Raji (cell line): ENCODE data around the gene TMEM243.
A peak's percentile ranks its signal among the peaks of the same experiment; 100 is the strongest.

ENCODE experiments used
- POLR2A ChIP-seq: IDR thresholded peaks from 2 replicates; pipeline ENCODE4 v1.6.1; 2011; ENCODE audit warnings: low read depth, low read length, control low read depth; ENCODE audit not compliant: insufficient read depth

The TMEM243 gene

GRCh38 chr7:87190783-87191182 is 28.7 kb downstream of the TMEM243 start:
- no peak for TF ChIP-seq POLR2A

- no peak for TF ChIP-seq POLR2A
These were observed 30.6 kb downstream of the TMEM243 start for GRCh38 chr7:87188930-87189329.

GRCh38 chr7:87187120-87187519 is 32.4 kb downstream of the TMEM243 start:
- TF ChIP-seq POLR2A, result no peak

DNA sequence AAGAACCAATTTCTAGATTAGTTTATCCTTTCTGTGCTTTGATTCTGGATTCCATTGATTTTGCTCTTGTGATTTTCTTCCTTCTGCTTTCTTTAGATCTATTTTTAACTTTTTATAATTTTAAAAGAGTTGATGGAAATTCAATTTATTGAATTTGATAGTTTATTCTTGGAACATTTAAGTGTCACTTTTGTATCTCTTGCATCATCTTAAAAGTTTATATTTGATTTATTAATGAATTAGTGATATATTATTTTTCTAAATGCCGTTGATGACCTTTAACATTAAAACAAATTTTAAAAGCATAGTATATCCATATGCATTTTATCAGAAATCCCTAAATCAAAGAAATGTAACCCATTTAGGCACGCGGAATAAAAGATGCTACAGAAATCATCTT is 40.4 kb downstream of the TMEM243 start:
- TF ChIP-seq POLR2A, result no peak

DNA sequence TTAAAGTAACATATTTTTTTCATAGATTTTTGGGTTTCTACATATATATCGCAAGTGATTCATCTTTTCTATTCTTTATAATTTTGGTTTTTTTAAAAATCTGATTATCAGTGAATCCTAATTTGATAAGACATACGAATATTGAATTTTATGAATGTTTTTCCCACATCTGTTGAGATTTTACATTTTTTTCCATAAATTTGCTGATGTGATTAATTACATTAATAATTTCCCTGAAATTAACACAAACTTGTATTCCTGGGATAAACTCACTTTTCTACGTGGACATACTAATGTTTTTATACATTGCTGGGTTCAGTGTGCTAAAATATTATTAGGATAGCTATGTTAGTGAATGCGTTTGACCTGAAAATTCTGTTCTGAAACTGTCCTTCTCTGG is 41.2 kb downstream of the TMEM243 start:
- no peak for TF ChIP-seq POLR2A

DNA sequence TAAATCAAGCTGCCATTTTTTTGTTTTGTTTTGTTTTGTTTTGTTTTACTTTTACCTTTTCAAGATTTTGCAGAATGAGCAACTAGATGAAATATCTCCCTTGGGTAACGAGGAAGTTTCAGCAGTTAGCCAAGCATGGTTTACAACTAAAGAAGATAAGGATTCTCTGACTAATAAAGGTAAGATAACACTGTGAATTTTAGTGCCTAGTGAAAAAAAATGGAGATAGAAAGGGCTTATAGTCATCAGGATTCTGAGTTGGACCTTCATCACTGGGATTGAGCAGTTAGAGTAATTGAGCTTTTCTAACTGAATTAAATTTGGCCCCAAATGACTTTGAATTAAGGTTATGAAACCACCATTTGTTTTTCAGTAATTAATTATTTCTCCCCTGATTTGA is 46.1 kb downstream of the TMEM243 start:
- TF ChIP-seq POLR2A, result no peak

DNA sequence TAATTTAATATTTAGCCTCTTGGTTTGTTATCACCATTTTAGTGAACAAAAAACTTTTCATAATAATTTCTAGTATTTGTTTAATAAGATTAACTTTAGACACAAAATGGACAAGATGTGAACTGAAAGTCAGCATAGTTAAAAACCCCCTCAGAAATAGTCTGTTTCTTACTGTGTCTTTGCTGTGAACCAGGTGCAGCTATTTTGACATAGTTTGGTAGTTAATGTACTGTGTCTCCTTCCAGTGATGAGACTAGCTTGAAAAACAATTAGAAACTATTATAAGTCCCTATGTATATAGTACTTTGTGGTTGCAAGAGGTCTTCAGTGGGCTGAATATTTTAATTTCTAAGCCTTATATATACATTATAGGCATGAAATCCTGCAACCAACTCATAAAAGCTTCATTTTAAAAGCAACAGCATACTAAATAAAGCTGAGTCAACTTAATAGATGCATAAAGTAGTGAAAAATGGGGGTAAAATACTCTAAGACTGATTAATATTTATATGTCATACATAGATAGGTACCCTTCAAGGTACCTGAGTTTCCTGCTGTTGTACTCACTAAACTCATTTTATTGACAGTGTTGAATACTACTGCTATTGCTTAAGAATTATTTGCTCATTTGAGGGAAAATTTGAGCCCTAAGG is 48.1 kb downstream of the TMEM243 start:
- TF ChIP-seq POLR2A, result no peak

DNA sequence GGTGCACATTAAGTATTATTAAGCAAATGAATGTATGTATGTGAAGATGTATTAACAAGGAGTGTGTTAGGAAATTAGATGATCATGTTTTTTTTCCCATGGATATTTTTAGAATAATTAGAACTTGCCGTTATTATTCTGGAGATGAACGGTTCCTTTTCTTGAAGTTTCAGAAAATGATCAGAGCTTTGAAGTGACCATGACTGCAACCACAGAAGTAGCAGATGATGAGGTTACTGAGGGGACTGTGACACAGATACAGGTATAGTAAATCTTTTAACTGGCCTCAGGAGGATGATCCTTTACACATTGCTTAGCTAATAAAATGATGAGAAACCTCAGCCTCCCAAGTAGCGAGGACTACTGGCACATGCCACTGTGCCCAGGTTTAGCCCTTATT is 48.7 kb downstream of the TMEM243 start:
- TF ChIP-seq POLR2A, result no peak

- TF ChIP-seq POLR2A, result no peak
These were observed 55.1 kb downstream of the TMEM243 start for GRCh38 chr7:87164433-87164832.

- TF ChIP-seq POLR2A, result no peak
These were observed 60.0 kb downstream of the TMEM243 start for GRCh38 chr7:87159538-87159937.

- no peak for TF ChIP-seq POLR2A
These were observed 62.8 kb downstream of the TMEM243 start for GRCh38 chr7:87156709-87157108.

GRCh38 chr7:87155788-87156187 is 63.7 kb downstream of the TMEM243 start:
- TF ChIP-seq POLR2A, result no peak

DNA sequence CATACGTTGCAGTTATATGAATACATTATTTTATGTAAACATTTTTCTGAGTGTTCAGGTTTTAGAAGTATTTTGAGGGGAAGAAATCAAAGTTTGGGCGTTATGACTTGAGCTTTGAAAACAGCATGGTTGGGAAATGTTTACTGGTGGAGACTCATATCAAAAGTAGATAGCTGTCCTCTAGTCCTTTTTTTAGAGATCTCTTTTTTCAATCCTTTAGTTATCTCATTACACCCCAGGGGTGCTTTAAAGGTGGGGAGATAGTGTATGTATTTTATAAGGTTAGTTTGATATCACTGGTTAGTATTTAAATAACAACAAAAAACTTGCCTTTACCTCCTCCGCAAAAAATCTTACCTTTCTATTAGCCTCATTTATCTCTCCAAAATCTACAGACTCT is 65.0 kb downstream of the TMEM243 start:
- TF ChIP-seq POLR2A, result no peak

GRCh38 chr7:87154166-87154565 is 65.4 kb downstream of the TMEM243 start:
- no peak for TF ChIP-seq POLR2A

GRCh38 chr7:87152897-87153641 is 66.5 kb downstream of the TMEM243 start:
- TF ChIP-seq POLR2A, result no peak

DNA sequence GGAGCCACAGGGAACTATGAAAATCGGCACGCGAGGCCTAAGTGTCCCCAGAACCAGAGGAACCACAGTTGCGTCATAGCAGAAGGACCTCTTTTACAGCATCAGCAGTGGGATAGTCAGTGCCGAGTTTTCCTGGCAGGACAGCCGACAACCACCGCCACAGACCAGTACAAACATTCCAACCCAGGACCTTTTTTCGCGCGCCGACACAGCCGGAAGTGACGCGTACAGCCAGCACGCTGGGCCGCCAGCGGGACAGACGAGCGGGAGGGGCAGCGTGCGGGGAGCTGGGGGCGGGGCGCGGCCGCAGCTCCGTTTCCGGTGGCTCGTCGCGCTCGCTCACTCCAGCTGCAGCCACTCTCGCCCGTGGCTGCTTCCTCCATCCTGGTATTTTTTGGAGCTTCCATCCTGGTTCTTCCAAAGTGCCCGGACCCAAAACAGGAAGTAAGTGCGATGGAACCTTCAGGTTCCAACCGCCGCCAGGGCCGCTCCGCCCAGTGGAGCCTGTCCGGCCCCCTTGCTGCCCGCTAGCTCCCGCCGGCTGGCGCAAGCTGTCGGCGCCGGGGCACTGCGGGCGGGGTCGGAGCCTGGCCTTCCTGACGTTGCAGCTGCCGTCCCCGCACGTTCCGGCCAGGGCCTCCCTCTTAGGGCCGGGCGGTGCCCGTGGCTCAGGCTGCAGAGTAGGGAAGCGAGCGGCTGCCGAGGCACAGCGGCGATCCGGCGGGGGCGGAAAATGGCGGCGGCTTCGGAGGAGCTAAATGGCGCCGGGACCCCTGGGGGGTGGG is 67.2 kb downstream of the TMEM243 start, which contains the start of gene DMTF1:
TSS of gene DMTF1 (plus strand) at position 342 of the 785 bp plus-strand sequence. CDS start 12,489 bp downstream, outside the sequence.
- TF ChIP-seq POLR2A, result peak; percentile 96

DNA sequence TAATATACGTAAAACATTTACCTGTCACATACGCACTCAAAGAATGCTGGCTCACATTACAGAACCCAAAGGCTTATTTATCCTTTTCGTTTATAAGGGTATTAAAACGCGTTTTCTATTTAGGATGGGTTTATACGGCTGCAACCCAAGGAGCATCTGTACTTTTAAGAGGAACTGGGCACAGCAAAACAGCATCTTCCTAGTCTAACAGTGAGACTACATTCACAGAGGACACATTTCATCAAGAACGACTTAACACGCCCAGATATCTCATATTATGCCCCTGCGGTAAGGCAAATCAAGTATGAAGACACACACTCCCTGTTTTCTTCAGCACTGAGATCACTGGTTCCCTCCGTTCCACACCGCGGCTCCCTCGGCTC is 67.8 kb downstream of the TMEM243 start:
- TF ChIP-seq POLR2A, result no peak
